GM12878 (cell line): ENCODE results near the gene DAO. TPM values are rescaled to one million over a fixed set of nuclear protein-coding genes. Genes with fewer than 3 reads are reported as not detected.

Source experiments
- ATAC-seq: fragments of 200-7000 bp; cut with Tn5 transposase; 3 replicates; pipeline ENCODE4 v1.9.1; 2020; ENCODE audit warnings: mild to moderate bottlenecking, moderate library complexity
- BruUV-seq: library from RNA; stranded (reverse); fragments of 400-500 nt; replicated peaks from 2 replicates; lab custom pipeline; 2021; lab: Mats Ljungman, UMichigan
- CTCF ChIA-PET: fragments of 300-600 bp; sonication (Branson Sonifier 250); formaldehyde crosslinking; extraction: SDS; loops from one replicate; lab custom pipeline; 2021; ENCODE audit warnings: inconsistent platforms; lab: Yijun Ruan, JAX
- POLR2A ChIA-PET: fragments of 350-600 bp; formaldehyde crosslinking; extraction: SDS; loops from one replicate; lab custom pipeline; 2021; ENCODE audit warnings: inconsistent platforms; lab: Charles Lee
- RAD21 ChIA-PET: fragments of 300-600 bp; sonication (Branson Sonifier 250); formaldehyde crosslinking; loops from one replicate; lab custom pipeline; 2023; ENCODE audit warnings: antibody characterized with exemption; ENCODE audit not compliant: unreplicated experiment; lab: Charles Lee
- SMC1A ChIA-PET: fragments of 300-600 bp; sonication (Branson Sonifier 250); formaldehyde crosslinking; loops from one replicate; lab custom pipeline; 2023; ENCODE audit not compliant: unreplicated experiment, uncharacterized antibody; lab: Charles Lee
- DNase-seq: peaks from one replicate; pipeline ENCODE4 v3.0.0-alpha.2; 2011; ENCODE audit warnings: low read depth, low spot score
- FAIRE-seq: peaks from 3 replicates; lab custom pipeline; 2011; peaks lifted over from hg19 to GRCh38; lab: Jason Lieb, UNC
- H2AFZ ChIP-seq: 2 replicates; pipeline ENCODE4 v1.6.0; 2011; ENCODE audit warnings: low read depth, low read length, control low read depth; ENCODE audit not compliant: control insufficient read depth
- H3K27ac ChIP-seq: 2 replicates; pipeline ENCODE4 v1.5.1; 2011; ENCODE audit warnings: control low read depth; ENCODE audit not compliant: control insufficient read depth, insufficient read depth
- H3K27me3 ChIP-seq, 2 experiments: replicated peaks in 1 of 2; 2 replicates each; pipeline versions ENCODE4 v1.6.0 to v1.6.1; 2011; ENCODE audit warnings: low read length in 1 of 2; ENCODE audit not compliant: control insufficient read depth in 2 of 2, insufficient read depth in 2 of 2
- H3K36me3 ChIP-seq, 2 experiments: 2 replicates each; pipeline ENCODE4 v1.5.1; 2011; ENCODE audit warnings: low read length in 1 of 2; ENCODE audit not compliant: control insufficient read depth in 2 of 2, insufficient read depth in 2 of 2
- H3K4me1 ChIP-seq: 2 replicates; pipeline ENCODE4 v1.6.1; 2011; ENCODE audit warnings: mild to moderate bottlenecking, low read length, moderate library complexity, mixed read lengths; ENCODE audit not compliant: control insufficient read depth, insufficient read depth
- H3K4me2 ChIP-seq: 2 replicates; pipeline ENCODE4 v1.6.0; 2011; ENCODE audit warnings: control low read depth; ENCODE audit not compliant: control insufficient read depth, insufficient read depth
- H3K4me3 ChIP-seq: fragments of 200-600 bp; sonication (generic); 2 replicates; pipeline ENCODE4 v1.5.1; 2016
- H3K79me2 ChIP-seq: 2 replicates; pipeline ENCODE4 v1.6.0; 2011; ENCODE audit warnings: low read length; ENCODE audit not compliant: control insufficient read depth, insufficient read depth
- H3K9ac ChIP-seq: 2 replicates; pipeline ENCODE4 v1.8.0; 2011; ENCODE audit warnings: low read length, control low read depth, mixed read lengths; ENCODE audit not compliant: control insufficient read depth, insufficient read depth
- H3K9me3 ChIP-seq: replicated peaks from 3 replicates; pipeline ENCODE4 v1.5.1; 2011; ENCODE audit warnings: mild to moderate bottlenecking, low read length; ENCODE audit not compliant: control insufficient read depth, insufficient read depth
- H4K20me1 ChIP-seq: 2 replicates; pipeline ENCODE4 v1.6.0; 2011; ENCODE audit not compliant: control insufficient read depth, insufficient read depth
- BCLAF1 ChIP-seq: fragments of 450-650 bp; IDR thresholded peaks from 2 replicates; pipeline ENCODE4 v1.6.1; 2017; ENCODE audit warnings: antibody characterized with exemption, mild to moderate bottlenecking, moderate library complexity
- CEBPZ ChIP-seq: fragments of 150-350 bp; IDR thresholded peaks from 2 replicates; pipeline ENCODE4 v1.6.1; 2016; ENCODE audit warnings: low read depth, low read length
- DPF2 ChIP-seq: fragments of 450-650 bp; IDR thresholded peaks from 2 replicates; pipeline ENCODE4 v1.6.1; 2017; ENCODE audit warnings: mild to moderate bottlenecking
- EGR1 ChIP-seq, 2 experiments: IDR thresholded peaks; 1 replicate in 1 of 2; 2 replicates in 1 of 2; pipeline ENCODE4 v1.6.1; 2011 to 2012; ENCODE audit warnings: low read depth in 2 of 2, low read length in 2 of 2, borderline replicate concordance in 1 of 2, mild to moderate bottlenecking in 1 of 2, moderate library complexity in 1 of 2
- FOS ChIP-seq: IDR thresholded peaks from 3 replicates; pipeline ENCODE4 v1.6.1; 2011; ENCODE audit warnings: borderline replicate concordance; ENCODE audit not compliant: insufficient read length; ENCODE audit errors: extremely low read depth
- FOXK2 ChIP-seq: fragments of 450-650 bp; IDR thresholded peaks from 2 replicates; pipeline ENCODE4 v1.6.1; 2017; ENCODE audit warnings: mild to moderate bottlenecking, moderate library complexity
- IKZF2 ChIP-seq, 2 experiments: fragments of 450-650 bp; IDR thresholded peaks; 2 replicates each; pipeline ENCODE4 v1.6.1; 2017; ENCODE audit warnings: mild to moderate bottlenecking in 2 of 2, moderate library complexity in 2 of 2
- JUND ChIP-seq: IDR thresholded peaks from 2 replicates; pipeline ENCODE4 v1.6.1; 2012; ENCODE audit warnings: low read depth, mild to moderate bottlenecking, low read length, improper control_type of control experiment, moderate library complexity
- MYC ChIP-seq: IDR thresholded peaks from 2 replicates; pipeline ENCODE4 v1.6.1; 2011; ENCODE audit warnings: mild to moderate bottlenecking, low read length, moderate library complexity, inconsistent platforms; ENCODE audit not compliant: insufficient read depth, insufficient replicate concordance, insufficient read length, severe bottlenecking
- RELB ChIP-seq: fragments of 450-650 bp; IDR thresholded peaks from 2 replicates; pipeline ENCODE4 v1.6.1; 2017; ENCODE audit warnings: low read depth, mild to moderate bottlenecking, moderate library complexity
- SMC3 ChIP-seq: IDR thresholded peaks from 2 replicates; pipeline ENCODE4 v1.6.1; 2011; ENCODE audit warnings: low read length, improper control_type of control experiment, borderline replicate concordance
- SPI1 ChIP-seq: IDR thresholded peaks from 2 replicates; pipeline ENCODE4 v1.6.1; 2011; ENCODE audit warnings: low read depth, mild to moderate bottlenecking, low read length, moderate library complexity, borderline replicate concordance; ENCODE audit not compliant: insufficient read depth
- SUZ12 ChIP-seq: fragments of 200-600 bp; sonication (generic); IDR thresholded peaks from one replicate; pipeline ENCODE4 v1.6.1; 2018; ENCODE audit warnings: antibody characterized with exemption, mild to moderate bottlenecking; ENCODE audit not compliant: unreplicated experiment
- TBL1XR1 ChIP-seq: IDR thresholded peaks from 2 replicates; pipeline ENCODE4 v1.6.1; 2012; ENCODE audit warnings: low read depth, low read length, improper control_type of control experiment
- WGBS: methylation state at CpG from one replicate; pipeline ENCODE4 v1.1.6; 2016; ENCODE audit warnings: low lambda C conversion rate; ENCODE audit not compliant: insufficient replicate concordance, insufficient coverage; ENCODE audit errors: missing lambda C conversion rate; 5-methylcytosine and 5-hydroxymethylcytosine counted together
- in situ Hi-C: fragments of 300-500 bp; cut with MboI; formaldehyde crosslinking; loops from 9 replicates; pipeline ENCODE4 v1.14.3; 2018; ENCODE audit warnings: mixed read lengths
- intact Hi-C: fragments of 100-400 bp; cut with micrococcal nuclease; formaldehyde crosslinking; loops from one replicate; pipeline ENCODE4 v1.14.2; 2022; ENCODE audit not compliant: unreplicated experiment
- polyA plus RNA-seq, 11 experiments: library from polyadenylated mRNA; depleted of rRNA in 4 of 11; unstranded in 6 of 11; stranded (reverse) in 5 of 11; fragments of >200 nt; fragmentation: Nextera tagmentation in 4 of 11; fragmentation: Illumina TruSeq in 1 of 11; extraction: Ambion mirVana in 4 of 11; extraction: Trizol in 1 of 11; gene quantifications; 1 replicate in 1 of 11; 2 replicates in 10 of 11; pipeline versions ENCODE4 v1.2.1 to v1.2.3, GENCODE V29; 2011 to 2016; ENCODE audit warnings: inconsistent platforms in 2 of 11, missing spikeins in 2 of 11, low read depth in 1 of 11
- total RNA-seq, 4 experiments: library from RNA; depleted of rRNA in 3 of 4; stranded (reverse); fragments of >200 nt in 3 of 4; fragmentation: Illumina TruSeq in 1 of 4; extraction: Trizol in 1 of 4; gene quantifications; 2 replicates each; pipeline versions ENCODE4 v1.2.1 to v1.2.3, GENCODE V29; 2013 to 2021

DAO gene
- total and polyA plus RNA-seq, 10 of the 15 experiments (the other 5 are each of a cell fraction or from before 2014, with no cell fraction given): 0.15 TPM; not detected in 9

- RAD21 ChIA-PET: no interaction called here
- SMC1A ChIA-PET: no interaction called here
- H3K9ac ChIP-seq: no peak overlapping the region
- BruUV-seq: no TSS peak
- H3K4me3 ChIP-seq: no peak overlapping the region
- no peaks in the 10 kb centered on the region for H3K79me2 ChIP-seq
- FAIRE-seq (no peak), DNase-seq (no peak)
- CTCF ChIA-PET: no interaction called here
- in situ Hi-C loops: no loop called here
- TF ChIP-seq FOXK2 (no peak), TBL1XR1 (no peak), SMC3 (no peak), EGR1 (IDR thresholded peaks at IDR 0.05; ENCODE audit: borderline replicate concordance in 1 of 2, low read depth in 2 of 2, low read length in 2 of 2) (no peak), JUND (no peak), RELB (no peak), IKZF2 (IDR thresholded peaks at IDR 0.05) (no peak), MYC (no peak), FOS (no peak), CEBPZ (no peak), SUZ12 (no peak), SPI1 (no peak), BCLAF1 (no peak), DPF2 (no peak)
- TF ChIP-seq, all 136 proteins: peak for 0
- WGBS: 39% methylated on average over 5 of the region's 5 CpGs
- peaks cover 3% of the 10 kb centered on the region; the same call in 2 of the 3 replicates for H3K9me3 ChIP-seq
- H3K27ac ChIP-seq: no peak overlapping the region
- H3K4me2 ChIP-seq: no peak overlapping the region
- H3K27me3 ChIP-seq: no peaks in the 10 kb centered on the region; a peak in 1 of 4 replicates
- POLR2A ChIA-PET: no interaction called here
- intact Hi-C loops: no loop called here
- H3K36me3 ChIP-seq: no peaks in the 10 kb centered on the region
- no peaks in the 10 kb centered on the region for H4K20me1 ChIP-seq
- H2AFZ ChIP-seq: no peak overlapping the region
- ATAC-seq: no peak
- no peaks in the 10 kb centered on the region for H3K4me1 ChIP-seq
These were observed 36.4 kb downstream of the DAO start for GRCh38 chr12:108916336-108916735.
